ENCODE measurements around the gene C1orf146. TPM values are rescaled to one million over a fixed set of nuclear protein-coding genes. Genes with fewer than 3 reads are reported as not detected.

The C1orf146 gene, protein sequence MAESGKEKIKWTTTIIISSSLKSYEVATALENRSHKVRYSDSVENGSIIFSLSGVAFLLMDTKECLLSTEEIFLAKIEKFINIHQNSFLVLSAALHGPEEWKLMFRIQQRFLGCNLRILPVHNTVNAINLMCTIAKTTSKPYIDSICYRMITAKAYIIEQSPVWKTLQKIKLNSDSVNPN
- total RNA-seq: not detected

DNA sequence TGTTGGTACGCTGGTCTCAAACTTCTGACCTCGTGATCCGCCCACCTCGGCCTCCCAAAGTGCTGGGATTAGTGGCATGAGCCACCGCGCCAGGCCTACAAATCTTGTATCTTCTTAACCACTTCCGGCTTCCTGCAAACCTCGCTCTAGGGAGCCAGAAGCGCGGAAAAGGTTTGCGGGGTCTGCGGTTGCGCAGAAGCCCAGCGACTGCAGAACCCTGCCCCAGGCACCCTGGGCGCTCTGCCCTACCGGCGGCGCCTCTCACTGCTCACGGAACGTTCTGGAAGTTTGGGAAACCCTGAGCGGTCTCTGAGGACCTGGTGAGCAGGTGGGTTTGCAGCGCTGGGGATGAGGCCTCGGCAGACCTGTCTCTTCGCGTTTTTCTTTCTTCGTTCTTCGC, at the start of gene C1orf146:
TSS of gene C1orf146 (plus strand) at position 195 of the 400 bp plus-strand sequence. CDS start 13,506 bp downstream, outside the sequence.
- WGBS, 2 donors: 92 to 96% methylated on average over 27 of the region's 27 CpGs
- no peak for DNase-seq (ENCODE audit: low spot score in 2 of 2)
- intact Hi-C loops (cut with DNase I; ENCODE audit: low total_unique reads): no loop called here
- H3K4me3 ChIP-seq (ENCODE audit: low read depth, poor library complexity, severe bottlenecking): no peak within 1 kb of the TSS
- TF ChIP-seq, protein P1, sequence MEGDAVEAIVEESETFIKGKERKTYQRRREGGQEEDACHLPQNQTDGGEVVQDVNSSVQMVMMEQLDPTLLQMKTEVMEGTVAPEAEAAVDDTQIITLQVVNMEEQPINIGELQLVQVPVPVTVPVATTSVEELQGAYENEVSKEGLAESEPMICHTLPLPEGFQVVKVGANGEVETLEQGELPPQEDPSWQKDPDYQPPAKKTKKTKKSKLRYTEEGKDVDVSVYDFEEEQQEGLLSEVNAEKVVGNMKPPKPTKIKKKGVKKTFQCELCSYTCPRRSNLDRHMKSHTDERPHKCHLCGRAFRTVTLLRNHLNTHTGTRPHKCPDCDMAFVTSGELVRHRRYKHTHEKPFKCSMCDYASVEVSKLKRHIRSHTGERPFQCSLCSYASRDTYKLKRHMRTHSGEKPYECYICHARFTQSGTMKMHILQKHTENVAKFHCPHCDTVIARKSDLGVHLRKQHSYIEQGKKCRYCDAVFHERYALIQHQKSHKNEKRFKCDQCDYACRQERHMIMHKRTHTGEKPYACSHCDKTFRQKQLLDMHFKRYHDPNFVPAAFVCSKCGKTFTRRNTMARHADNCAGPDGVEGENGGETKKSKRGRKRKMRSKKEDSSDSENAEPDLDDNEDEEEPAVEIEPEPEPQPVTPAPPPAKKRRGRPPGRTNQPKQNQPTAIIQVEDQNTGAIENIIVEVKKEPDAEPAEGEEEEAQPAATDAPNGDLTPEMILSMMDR (IDR thresholded peaks at IDR 0.05): no peak
- no peak for TF ChIP-seq POLR2A (IDR thresholded peaks at IDR 0.05)

DNA sequence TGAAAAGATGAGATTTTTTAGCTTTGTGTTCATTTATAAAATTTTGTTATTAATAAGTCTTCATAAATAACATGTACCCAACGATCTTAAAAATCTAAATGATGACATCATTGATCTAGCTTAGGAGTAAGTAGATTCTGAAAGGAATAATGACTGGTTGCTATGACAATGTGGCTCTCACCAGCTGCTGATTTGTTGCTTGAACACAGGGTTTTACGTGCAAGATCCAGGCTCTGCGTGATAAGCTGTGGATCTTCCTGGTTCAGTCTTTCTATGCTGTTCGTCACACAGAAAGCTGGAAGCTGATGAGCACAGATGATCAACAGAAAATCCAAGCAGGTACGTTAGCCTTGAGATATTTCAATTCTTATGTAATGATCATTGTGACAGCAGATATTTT, 49.1 kb upstream of the C1orf146 start:
- DNase-seq (ENCODE audit: low spot score in 2 of 2): no peak
- 82 to 87% methylated on average over 5 of the region's 5 CpGs for WGBS, 2 donors
- no peak for TF ChIP-seq POLR2A (IDR thresholded peaks at IDR 0.05)
- TF ChIP-seq, protein P1 (IDR thresholded peaks at IDR 0.05): no peak
- no peak overlapping the region for H3K4me3 ChIP-seq (ENCODE audit: low read depth, poor library complexity, severe bottlenecking)
- intact Hi-C loops (cut with DNase I; ENCODE audit: low total_unique reads): no loop called here

DNA sequence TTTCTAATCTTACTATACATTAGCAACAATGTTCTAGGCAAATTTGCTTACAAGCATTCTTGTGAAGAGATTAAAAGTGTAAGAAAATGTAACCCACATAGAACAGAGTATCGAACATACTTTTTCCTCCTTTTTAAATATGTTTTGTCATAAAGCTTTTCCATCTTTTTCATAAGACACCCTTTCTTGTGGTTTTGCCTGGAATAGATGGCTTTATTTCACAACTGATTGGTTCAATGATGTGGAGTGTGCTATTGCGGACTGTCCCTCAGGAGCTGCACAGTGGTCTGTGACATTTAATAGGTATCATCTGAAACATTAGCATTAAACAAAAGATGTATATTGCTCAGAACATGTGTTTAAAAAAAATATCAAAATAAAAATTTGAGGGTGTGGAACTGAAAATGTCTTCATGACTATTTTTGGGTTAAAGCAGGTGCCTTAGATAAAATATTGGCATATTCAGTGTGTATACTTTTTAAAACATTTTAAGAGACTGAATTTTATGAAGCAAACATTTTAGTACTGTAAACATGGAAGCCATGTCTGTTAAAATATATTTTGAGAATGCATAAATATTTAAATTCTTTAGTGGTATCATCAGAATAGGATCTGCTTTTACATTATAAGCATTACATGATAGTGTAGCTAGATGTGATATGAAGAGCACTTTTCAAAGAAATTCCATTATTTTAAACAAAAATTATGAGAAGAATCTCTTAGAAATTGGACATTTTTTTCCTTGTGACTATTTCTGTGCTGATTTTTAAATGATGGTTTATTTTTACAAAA, 48.3 kb upstream of the C1orf146 start:
- TF ChIP-seq, protein P1 (IDR thresholded peaks at IDR 0.05): no peak
- no peak for TF ChIP-seq POLR2A (IDR thresholded peaks at IDR 0.05)
- no peak overlapping the region for H3K4me3 ChIP-seq (ENCODE audit: low read depth, poor library complexity, severe bottlenecking)
- intact Hi-C loops (cut with DNase I; ENCODE audit: low total_unique reads): no loop called here
- no peak for DNase-seq (ENCODE audit: low spot score in 2 of 2)
- 96 to 99% methylated on average over 2 of the region's 2 CpGs for WGBS, 2 donors

DNA sequence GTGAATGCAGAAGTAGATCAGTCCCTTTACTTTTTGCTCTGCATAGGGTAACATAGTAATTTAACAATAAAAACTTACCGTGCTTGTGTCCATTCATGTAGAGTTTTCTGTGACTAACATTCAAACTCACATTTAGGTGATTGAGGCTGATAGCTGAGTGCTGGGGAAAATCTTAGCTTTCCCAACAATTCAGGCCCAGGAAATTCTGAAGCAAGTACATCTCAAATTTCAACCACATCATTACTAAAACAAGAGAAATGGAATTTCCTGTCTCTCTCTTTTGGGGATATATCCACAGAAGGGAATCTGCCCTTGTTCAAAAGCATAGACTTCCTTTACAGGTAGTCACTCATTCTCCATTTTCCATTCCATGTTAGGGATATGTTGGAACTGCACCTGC, 33.1 kb upstream of the C1orf146 start:
- intact Hi-C loops (cut with DNase I; ENCODE audit: low total_unique reads): loop anchor here (5.0 kb wide), 1 partner anchor 82 kb away; no protein-coding TSS in a partner anchor
- DNase-seq (ENCODE audit: low spot score in 2 of 2): no peak
- no peak overlapping the region for H3K4me3 ChIP-seq (ENCODE audit: low read depth, poor library complexity, severe bottlenecking)
- WGBS, 2 donors: 95 to 96% methylated on average over 1 of the region's 1 CpG
- TF ChIP-seq, protein P1 (IDR thresholded peaks at IDR 0.05): no peak
- TF ChIP-seq POLR2A (IDR thresholded peaks at IDR 0.05): no peak

DNA sequence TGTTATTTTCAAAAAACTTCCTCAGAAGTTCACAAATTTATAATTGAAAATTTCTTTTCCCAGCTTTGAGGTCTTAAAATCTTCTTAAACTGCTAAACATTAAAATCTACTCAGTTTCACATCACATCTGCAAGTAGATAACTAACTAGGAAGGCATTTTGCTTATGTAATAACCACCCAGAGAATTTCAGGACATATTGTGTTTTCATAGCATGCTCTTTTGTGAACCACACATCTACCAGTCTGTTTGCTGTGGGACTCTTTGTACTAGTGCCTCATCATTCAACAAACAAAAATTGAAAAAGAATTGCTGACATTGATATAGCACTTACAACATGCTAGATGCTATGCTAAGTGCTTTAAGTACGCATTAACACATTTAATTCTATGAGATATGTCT, 31.6 kb upstream of the C1orf146 start:
- intact Hi-C loops (cut with DNase I; ENCODE audit: low total_unique reads): no loop called here
- no peak overlapping the region for H3K4me3 ChIP-seq (ENCODE audit: low read depth, poor library complexity, severe bottlenecking)
- no peak for TF ChIP-seq POLR2A (IDR thresholded peaks at IDR 0.05)
- TF ChIP-seq, protein P1 (IDR thresholded peaks at IDR 0.05): no peak
- WGBS, 2 donors: 96 to 97% methylated on average over 1 of the region's 1 CpG
- DNase-seq (ENCODE audit: low spot score in 2 of 2): no peak

All from lower leg skin (tissue), 4 donors.